Activated naive CD8-positive, alpha-beta T cell treated with anti-CD3 and anti-CD28 coated beads for 36 hours (primary cell): ENCODE results near the gene NPIPB12. TPM values are rescaled to one million over a fixed set of nuclear protein-coding genes. Genes with fewer than 3 reads are reported as not detected.

Experiments
- total RNA-seq, 2 experiments: library from RNA; stranded (reverse); gene quantifications; one replicate each; pipeline ENCODE4 v1.2.3, GENCODE V29; 2021

The NPIPB12 gene
- total RNA-seq, 2 experiments from 2014 or later = 52.7 to 65.7 TPM

Other genes starting within 250 kb of the NPIPB12 start
- gene NPIPB11, start 99.7 kb downstream of the NPIPB12 start, total RNA-seq = 1 to 10 TPM in 1 of 2 experiments, under 1 TPM in 1; 0.78 to 1.6 TPM
- 10 to 100 TPM in 1 of 2 experiments, 1 to 10 TPM in 1; 9.3 to 12.1 TPM for gene BOLA2, start 52.1 kb downstream of the NPIPB12 start, total RNA-seq
- 10 to 100 TPM; 67.1 to 67.3 TPM for gene SLX1B, start 51.9 kb downstream of the NPIPB12 start, total RNA-seq
- 1 to 10 TPM; 1.2 to 1.6 TPM for gene SULT1A4, start 46.5 kb downstream of the NPIPB12 start, total RNA-seq
- 100 to 1,000 TPM; 122 TPM for gene SPN, start 156.8 kb upstream of the NPIPB12 start, total RNA-seq
- 1 to 10 TPM; 5.4 to 5.5 TPM for gene QPRT, start 172.8 kb upstream of the NPIPB12 start, total RNA-seq
- 10 to 100 TPM; 17.3 to 19.1 TPM for gene C16orf54, start 239.6 kb upstream of the NPIPB12 start, total RNA-seq